HG03135 (cell line): ENCODE data around the gene SIRPB2.
A peak's percentile ranks its signal among the peaks of the same experiment; 100 is the strongest.

ENCODE experiments used
- ATAC-seq: cut with Tn5 transposase; IDR thresholded peaks from one replicate; pipeline ENCODE4 v1.9.1; 2021; ENCODE audit warnings: mild to moderate bottlenecking, moderate library complexity; ENCODE audit not compliant: unreplicated experiment

Gene SIRPB2

DNA sequence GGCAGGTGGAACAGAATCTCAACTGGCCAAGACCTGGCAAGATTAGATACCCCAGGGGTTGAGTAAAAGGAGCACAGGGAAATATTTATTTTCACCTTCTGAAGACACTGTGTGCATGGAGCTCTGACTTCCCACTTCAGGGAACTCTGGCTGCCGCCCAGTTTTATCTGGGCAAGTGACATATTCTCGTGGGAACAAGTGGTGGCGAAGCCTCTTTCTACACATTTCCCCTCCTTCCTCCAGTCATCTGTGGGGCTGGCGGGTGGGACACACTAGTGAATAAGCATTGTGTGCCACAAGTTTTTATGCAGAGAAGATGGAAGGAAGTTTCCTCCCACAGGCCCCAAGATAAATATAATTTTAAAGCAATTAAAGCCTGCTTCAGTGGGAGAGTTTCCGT is 48.1 kb downstream of the SIRPB2 start:
- ATAC-seq: no peak

DNA sequence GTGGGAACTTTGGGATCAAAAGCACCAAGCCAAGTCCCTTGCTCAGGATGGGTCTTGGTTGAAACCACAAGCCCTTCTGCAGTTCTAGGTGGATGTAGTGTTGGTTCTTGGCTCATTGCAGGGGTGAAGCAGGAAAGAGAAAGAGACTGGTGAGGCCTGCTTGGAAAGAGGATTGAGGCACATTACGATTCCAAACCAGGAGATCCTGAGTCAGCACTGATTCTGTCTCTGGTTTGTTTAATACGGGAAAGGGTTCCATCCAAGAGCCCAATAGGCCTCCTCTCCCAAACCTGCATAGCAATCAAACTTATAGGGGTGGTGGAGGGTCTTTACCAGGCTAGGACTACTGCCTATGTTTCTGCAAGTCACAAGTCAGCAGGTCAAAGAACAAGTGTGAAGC is 48.9 kb downstream of the SIRPB2 start:
- ATAC-seq: no peak

DNA sequence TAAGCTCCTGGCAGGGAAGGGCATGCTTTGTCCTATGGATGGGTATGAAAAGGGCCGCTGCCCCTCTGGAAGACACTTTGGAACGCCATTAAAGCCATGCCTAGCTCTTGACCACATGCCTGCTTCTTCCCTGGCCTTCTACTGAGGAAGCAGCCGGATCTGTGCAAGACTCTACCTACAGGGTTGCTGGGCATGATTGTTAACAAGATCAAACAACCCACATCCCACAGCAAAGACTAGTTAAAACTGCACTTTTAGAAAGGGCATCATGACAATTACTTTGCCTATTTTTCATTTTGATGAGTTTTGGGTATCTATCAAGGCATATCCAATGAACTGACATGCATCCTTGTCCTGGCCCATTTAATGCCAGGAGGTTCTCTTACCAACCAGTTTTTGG is 50.1 kb downstream of the SIRPB2 start:
- no peak for ATAC-seq

DNA sequence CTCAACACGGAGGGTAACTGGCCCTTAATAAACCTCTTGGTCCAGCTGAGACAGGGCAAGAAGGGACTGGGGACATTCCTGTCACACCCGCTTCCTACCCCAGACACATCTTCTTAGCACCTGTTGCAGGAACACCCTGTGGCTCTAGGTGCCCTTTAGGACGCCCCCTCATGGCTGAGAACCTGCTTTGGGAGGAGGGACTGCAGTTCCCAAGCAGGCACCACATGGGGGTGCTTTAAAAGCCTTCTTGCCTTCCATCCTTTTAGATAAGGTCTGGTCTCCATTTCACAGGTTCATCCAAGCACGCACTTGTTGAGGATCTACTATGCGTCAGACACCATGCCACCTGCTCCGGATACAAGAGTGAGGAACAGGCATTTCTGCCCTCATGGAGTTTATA is 51.2 kb downstream of the SIRPB2 start:
- ATAC-seq: no peak

DNA sequence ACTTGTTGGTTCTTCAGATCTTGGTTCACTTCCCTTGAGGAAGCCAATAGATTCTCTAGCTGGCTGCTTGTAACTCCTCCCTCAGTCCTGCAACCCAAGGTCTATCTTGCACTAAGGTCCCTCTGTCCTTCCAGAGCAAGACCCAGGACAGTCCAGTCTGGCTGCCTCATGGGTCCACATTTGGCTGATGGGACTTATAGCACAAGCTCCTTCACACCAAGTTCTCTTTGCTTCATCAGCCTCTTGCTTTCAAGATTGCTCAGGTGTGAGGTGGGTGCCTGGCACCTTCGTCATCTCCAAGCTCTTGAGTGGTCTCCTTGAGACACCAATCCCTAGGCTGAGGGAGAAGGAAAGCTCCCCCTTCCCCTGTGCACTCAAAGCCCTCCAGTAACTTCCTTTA is 52.9 kb downstream of the SIRPB2 start:
- no peak for ATAC-seq

DNA sequence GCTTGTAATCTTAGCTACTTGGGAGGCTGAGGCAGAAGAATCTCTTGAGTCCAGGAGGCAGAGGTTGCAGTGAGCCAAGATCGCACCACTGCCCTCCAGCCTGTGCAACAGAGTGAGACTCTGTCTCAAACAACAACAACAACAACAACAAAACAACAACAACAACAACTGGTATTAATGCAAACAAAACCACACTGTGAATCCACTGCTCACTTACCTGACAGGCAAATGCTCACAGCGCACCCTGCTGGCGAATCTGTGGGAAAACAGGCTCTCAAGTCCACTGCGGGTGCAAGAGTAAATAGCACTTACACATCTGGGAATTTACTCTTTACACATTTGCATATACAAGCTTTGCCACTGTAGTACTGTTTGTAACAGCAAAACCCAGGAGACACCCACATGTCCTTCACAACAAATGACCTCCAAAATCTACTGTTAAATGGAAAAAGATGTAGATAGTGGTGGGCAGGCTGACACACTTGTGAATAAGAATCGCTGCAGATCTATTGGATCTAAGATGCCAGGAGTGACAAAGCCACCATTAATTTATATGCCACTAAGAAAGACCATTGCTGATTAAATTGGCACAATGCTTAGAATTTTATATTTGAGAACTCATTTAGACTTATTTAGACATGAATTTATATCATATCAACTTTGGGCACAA is 53.9 kb downstream of the SIRPB2 start:
- ATAC-seq: no peak

DNA sequence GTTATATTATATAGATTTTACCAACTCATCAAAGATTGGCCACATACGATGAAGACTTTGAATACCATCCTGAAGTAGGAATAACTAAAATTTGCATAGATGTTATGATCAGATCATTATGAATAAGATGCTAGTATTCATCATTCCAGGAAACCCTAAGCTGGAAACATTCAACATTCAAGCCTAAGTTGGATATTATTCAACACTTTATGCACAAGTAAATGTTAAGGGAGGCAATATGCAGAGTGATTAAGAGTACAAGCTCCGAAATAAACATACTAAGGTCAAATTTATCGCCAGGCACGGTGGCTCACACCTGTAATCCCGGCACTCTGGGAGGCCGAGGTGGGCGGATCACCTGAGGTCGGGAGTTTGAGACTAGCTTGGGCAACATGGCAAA is 55.0 kb downstream of the SIRPB2 start:
- no peak for ATAC-seq

DNA sequence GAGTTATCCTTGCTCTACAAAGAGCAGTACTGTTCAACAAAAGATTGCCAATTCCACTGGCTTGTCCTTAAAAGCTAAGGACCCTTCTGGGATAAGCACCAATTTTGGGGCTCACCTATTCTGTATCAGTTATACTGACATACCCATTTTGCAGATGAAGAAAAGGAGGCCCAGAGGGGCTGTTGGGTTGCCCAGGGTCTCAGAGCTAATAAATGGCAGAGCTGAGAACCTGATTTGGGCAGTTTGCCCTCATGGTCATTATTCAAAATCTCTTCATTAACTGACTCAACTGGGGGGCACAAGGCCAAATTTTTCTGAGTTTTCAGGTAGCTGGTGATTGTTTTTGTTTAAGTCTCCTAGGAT is 55.9 kb downstream of the SIRPB2 start:
- no peak for ATAC-seq

DNA sequence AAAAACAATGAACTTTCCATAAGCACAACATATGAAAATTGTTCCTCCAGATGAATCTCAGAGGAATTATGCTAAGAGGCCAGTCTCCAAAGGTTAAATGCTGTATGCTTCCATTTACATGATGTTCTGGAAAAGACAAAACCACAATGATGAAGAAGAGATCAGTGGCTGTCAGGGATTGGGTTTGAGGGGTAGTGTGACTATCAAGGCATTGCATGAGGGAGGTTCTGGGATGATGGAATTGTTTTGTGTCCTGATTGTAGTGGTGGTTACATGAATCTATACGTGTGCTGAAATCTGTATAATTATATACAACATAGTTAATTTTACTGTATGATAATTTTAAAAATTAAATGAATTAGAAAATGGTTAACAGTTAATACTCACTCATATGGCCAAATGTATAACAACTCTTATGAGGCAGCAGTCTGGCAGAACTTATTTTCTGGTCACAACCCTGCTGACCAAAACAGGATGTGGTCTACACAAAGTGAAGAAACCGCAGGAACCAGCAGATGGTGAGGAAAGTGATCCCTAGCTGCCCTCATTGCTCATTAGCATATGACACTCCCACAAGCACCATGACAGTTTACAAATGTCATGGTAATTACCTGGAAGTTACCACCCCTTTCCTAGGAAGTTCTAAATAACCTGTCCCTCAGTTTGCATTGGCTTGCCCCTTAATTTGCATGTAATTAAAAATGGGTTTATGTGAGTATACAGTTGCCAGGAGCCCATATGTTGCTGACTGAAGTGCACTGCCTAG is 56.5 kb downstream of the SIRPB2 start:
- peak; percentile 87 for ATAC-seq

DNA sequence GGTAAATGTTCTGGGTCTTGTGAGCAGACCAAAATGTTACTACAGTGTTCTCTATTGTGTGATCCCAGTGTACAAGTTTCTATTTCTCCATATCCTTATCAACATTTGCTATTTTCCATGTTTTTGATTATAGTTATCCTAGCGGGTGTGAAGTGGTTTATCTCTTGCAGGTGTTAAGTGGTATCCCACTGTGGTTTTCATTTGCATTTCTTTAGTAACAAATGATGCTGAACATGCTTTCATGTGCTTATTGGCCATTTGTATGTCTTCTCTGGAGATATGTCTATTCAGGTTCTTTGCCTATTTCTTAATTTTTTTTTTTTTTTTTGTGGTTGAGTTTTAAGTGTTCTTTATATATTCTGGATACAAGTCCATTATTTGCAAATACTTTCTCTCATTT is 60.1 kb downstream of the SIRPB2 start:
- no peak for ATAC-seq

DNA sequence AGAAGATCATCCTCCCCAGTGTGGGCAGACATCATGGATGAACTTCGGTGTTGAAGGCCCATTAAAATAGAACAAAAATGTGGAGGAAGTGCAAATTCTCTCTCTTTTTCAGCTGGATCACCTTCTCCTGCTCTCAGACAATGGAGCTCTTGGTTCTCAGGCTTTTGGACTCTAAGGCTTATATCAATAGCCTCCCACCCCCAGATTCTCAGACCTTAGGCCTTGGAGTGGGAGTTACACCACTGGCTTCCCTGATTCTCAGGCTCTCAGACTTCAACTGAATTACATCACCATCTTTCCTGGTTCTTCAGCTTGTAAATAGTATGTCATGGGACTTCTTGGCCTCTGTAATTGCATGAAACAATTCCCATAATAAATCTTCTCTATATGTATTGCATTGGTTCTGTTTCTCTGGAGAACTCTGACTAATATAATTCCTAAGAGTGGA is 61.2 kb downstream of the SIRPB2 start:
- ATAC-seq: no peak

DNA sequence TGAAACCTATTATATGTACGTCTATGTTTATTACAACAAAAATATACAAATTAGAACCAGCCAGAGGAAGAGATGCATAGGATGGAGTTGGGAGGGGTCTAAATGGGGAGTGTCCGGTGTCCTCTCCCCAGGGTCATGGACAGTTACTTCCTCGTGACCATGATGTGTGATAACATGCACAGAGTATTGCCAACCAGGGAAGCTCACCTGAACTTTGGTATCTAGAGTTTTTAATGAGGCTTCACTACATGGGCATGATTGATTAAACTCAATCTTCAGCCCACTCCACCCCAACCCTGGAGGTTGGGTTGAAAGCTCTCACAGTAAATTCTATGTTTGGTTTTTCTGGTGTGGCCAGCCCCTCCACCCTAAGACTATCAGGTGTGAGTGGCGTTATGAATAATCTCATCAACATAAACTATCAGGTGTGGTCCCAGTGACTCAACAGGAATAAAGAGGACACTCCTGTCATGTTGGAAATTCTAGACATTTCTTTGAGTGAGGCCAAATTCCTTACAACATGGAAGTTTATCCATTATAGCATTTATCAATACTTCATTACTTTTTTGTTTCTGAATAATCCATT is 62.0 kb downstream of the SIRPB2 start:
- ATAC-seq: no peak

DNA sequence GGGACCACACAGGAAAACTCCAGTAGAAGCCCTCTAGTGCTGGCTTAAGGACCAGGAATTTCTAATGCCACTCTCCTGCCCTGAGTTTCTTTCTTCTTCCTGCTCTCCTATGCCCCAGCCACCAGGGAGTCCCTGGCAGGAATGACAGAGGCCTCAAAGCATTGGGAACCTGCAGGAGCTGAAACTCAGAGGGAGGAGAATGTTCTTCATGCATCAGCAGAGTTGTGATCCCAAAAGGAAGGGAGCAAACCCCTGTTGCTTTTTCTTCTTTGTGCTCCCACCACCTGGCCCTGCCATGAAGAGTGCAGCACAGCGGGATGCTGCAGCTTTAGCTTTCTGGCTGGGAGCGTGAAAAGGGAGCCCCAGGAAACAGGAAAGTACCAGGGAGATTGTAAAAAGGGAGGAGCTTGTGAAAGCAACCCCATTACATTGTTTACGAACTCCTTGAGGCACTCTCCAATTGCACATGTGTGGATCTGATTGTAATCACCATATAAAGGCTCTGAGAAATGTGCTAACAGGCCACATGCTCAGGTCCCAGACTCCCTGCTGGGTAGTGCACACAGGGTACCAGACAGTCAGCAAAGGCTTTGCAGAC is 63.7 kb downstream of the SIRPB2 start:
- no peak for ATAC-seq

DNA sequence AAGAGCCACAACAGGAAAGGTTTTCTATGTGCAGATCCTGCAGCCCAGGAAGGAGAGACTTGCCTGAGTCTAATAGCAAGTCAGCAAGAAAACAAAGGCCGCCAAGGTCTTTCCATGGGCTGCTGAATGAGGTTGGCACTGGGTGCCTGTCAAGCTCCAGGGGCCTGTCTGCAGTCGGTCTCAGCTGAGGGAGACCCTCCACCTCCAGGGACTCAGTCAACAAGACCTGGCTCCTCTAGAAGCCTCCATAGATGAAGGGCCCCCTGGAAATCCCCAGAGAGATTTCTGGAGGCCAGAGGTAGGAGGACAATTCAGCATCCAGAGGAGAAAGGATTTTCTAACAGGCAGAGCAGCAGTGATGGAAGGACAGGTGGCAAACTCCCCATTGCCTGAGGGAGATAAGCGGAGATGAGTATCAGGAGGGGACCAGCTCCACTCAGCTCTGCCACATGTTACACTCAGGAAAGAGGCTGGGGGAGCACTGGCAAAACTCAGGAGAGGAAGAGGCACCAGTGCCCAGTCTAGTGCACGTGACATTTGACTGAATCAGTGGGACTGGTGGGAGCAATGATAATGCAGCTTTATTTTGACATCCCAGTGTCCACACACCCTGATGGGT is 64.9 kb downstream of the SIRPB2 start:
- ATAC-seq: no peak
